Spleen (tissue), 11 donors: ENCODE measurements around the gene HPS4. TPM values are rescaled to one million over a fixed set of nuclear protein-coding genes. Genes with fewer than 3 reads are reported as not detected.

ENCODE experiments used
- DNase-seq: peaks from one replicate; pipeline ENCODE4 v3.0.0-alpha.2; 2020
- H3K27ac ChIP-seq, 8 donors: fragments of 200-600 bp; sonication (generic) in 7 of 8; 1 replicate in 4 of 8; 2 replicates in 4 of 8; pipeline versions ENCODE4 v1.5.0 to v1.8.0; 2016 to 2021; ENCODE audit warnings: inconsistent platforms in 4 of 8, mild to moderate bottlenecking in 4 of 8, moderate library complexity in 1 of 8
- H3K27me3 ChIP-seq, 7 donors: fragments of 200-600 bp; sonication (generic) in 6 of 7; replicated peaks in 1 of 7; 1 replicate in 4 of 7; 2 replicates in 3 of 7; pipeline versions ENCODE4 v1.5.0 to v1.8.0; 2016 to 2021; ENCODE audit warnings: inconsistent platforms in 3 of 7, mild to moderate bottlenecking in 1 of 7
- H3K36me3 ChIP-seq, 6 donors: fragments of 200-600 bp; sonication (generic) in 5 of 6; 1 replicate in 4 of 6; 2 replicates in 2 of 6; pipeline versions ENCODE4 v1.5.0 to v1.8.0; 2016 to 2021; ENCODE audit warnings: inconsistent platforms in 2 of 6
- H3K4me1 ChIP-seq, 6 donors: fragments of 200-600 bp; sonication (generic) in 5 of 6; 1 replicate in 3 of 6; 2 replicates in 3 of 6; pipeline versions ENCODE4 v1.5.0 to v1.8.0; 2016 to 2021; ENCODE audit warnings: inconsistent platforms in 3 of 6
- H3K4me3 ChIP-seq, 8 donors: fragments of 200-600 bp; sonication (generic) in 7 of 8; 1 replicate in 4 of 8; 2 replicates in 4 of 8; pipeline versions ENCODE4 v1.5.0 to v1.8.0; 2016 to 2021; ENCODE audit warnings: inconsistent platforms in 4 of 8, mild to moderate bottlenecking in 4 of 8, moderate library complexity in 2 of 8
- H3K9me3 ChIP-seq, 8 donors: fragments of 200-600 bp; sonication (generic) in 7 of 8; 1 replicate in 4 of 8; 2 replicates in 4 of 8; pipeline versions ENCODE4 v1.5.0 to v1.8.0; 2016 to 2021; ENCODE audit warnings: inconsistent platforms in 4 of 8
- CTCF ChIP-seq, 11 experiments: fragments of 200-600 bp in 7 of 11; fragments of 450-650 bp in 4 of 11; sonication (generic) in 4 of 11; IDR thresholded peaks in 8 of 11; conservative IDR thresholded peaks in 3 of 11; 1 replicate in 7 of 11; 2 replicates in 4 of 11; pipeline versions ENCODE4 v1.4.0 to v1.8.0; 2016 to 2021; ENCODE audit warnings: antibody characterized with exemption in 11 of 11, inconsistent platforms in 4 of 11, mild to moderate bottlenecking in 1 of 11
- POLR2A ChIP-seq, 3 donors: fragments of 450-650 bp; IDR thresholded peaks; one replicate each; pipeline ENCODE4 v1.5.1; 2017; ENCODE audit warnings: antibody characterized with exemption in 3 of 3, mild to moderate bottlenecking in 1 of 3
- POLR2AphosphoS5 ChIP-seq, 3 donors: sonication (generic); formaldehyde crosslinking; IDR thresholded peaks; one replicate each; pipeline ENCODE4 v1.5.1; 2017; ENCODE audit warnings: antibody characterized with exemption in 3 of 3
- WGBS, 5 donors: extraction: QIAGEN DNeasy Blood & Tissue Kit in 3 of 5; methylation state at CpG; one replicate each; pipeline versions ENCODE4 v1.1.5 to v1.1.7; 2013 to 2018; 5-methylcytosine and 5-hydroxymethylcytosine counted together
- intact Hi-C: fragments of 100-400 bp; cut with DNase I; formaldehyde crosslinking; loops from one replicate; pipeline ENCODE4 v1.15.0; 2023; ENCODE audit warnings: low total_unique reads
- polyA plus RNA-seq, 3 donors: library from polyadenylated mRNA; stranded (reverse); fragments of 200-250 nt; gene quantifications; one replicate each; pipeline ENCODE4 v1.2.1, GENCODE V29; 2013
- total RNA-seq, 7 donors: library from RNA; depleted of rRNA in 3 of 7; stranded (reverse); fragments of >200 nt in 3 of 7; fragmentation: NEBNext Ultra II Directional in 4 of 7; extraction: Animal tissue kit (Norgen Biotek cat#: 25700) in 4 of 7; gene quantifications; one replicate each; pipeline versions ENCODE4 v1.1.0 to v1.2.1, GENCODE V29; 2016 to 2021
- donor health status: healthy with polysubstance abuse.
- donor health status: DM: no; HTN: no; CAD: no; lungs with moderate emphysema.
- donor health status: DM: no; HTN: no; CAD: no.
- donor health status: Bipolar disorder and iron deficiency.
- donor health status: healthy.
- donor health status: DM: no; HTN: no; CAD: no.
- donor health status: DM: yes; HTN: yes; CAD: no.

The HPS4 gene
- total and polyA plus RNA-seq, 10 donors: 15.2 to 56.6 (median 37.5) TPM

DNA sequence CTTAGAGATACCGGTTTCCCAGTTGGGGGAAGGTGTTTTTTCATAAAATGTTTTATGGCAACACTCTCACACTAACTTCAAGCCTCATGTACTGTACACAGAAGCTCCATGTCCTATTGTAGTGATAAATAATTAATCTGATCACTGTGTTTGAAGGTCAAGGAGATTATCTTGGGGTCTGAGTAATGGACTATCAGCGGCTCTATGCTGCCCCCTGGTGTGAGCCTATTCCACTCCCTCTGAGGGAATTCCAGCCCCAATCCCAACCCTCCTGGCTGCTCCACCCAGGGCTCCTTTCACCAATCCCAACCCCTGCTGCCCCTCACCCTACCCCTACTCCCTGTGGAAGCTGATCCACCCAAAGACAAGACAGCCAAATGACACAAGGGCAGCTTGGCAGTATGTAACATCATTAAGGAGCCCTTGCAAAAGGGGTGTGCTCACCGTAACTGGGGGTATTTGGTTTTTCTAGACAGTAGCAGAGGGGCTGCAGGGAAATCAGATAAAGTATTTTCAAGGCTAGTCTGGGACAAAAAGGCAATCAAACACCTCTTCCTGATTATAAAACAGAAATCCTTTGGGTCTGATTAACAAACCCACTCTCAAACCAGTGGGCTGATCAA lies 22.3 kb downstream of the HPS4 start:
- H3K4me1 ChIP-seq: peaks cover 0 to 17% (median 3%) of the 10 kb centered on the region in 6 donors
- TF ChIP-seq CTCF (IDR thresholded peaks at IDR 0.05 in 8 of 11, conservative IDR thresholded peaks at IDR 0.05 in 3 of 11) (peak; percentile 18 to 79 (median 66)), POLR2A (IDR thresholded peaks at IDR 0.05) (no peak)
- H3K4me3 ChIP-seq: no peak overlapping the region
- no peaks in the 10 kb centered on the region for H3K27me3 ChIP-seq
- no peaks in the 10 kb centered on the region for H3K9me3 ChIP-seq
- H3K27ac ChIP-seq: no peak overlapping the region
- peaks cover 8 to 100% (median 81%) of the 10 kb centered on the region in 6 donors for H3K36me3 ChIP-seq
- intact Hi-C loops: loop anchor here (10.0 kb wide), 1 partner anchor 66 kb away; no protein-coding TSS in a partner anchor
- no peak for DNase-seq
- WGBS, 5 donors: 42 to 55% (median 44%) methylated on average over 3 of the region's 3 CpGs

DNA sequence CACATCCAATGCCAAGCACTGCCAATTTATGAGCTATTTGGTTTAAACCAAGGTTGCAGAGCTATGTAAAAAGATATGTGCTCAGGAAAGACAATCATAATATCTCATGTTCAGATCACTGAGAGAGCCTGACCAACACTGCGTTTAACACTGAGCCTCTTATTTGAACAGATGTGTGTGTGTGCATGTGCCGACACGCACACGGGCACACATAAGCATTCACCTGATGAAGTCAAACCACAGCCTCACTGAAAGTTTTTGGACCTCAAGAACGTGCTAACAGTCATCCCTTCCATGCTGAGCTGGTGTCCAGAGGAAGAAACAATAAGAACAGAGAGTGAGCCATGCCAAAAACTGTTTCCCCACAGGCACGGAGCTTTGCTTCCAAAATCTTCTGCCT lies 23.4 kb downstream of the HPS4 start:
- H3K4me1 ChIP-seq: peaks cover 0 to 17% (median 3%) of the 10 kb centered on the region in 6 donors
- H3K4me3 ChIP-seq: no peak overlapping the region
- WGBS, 5 donors: 88 to 95% (median 91%) methylated on average over 6 of the region's 6 CpGs
- H3K9me3 ChIP-seq: no peaks in the 10 kb centered on the region
- H3K36me3 ChIP-seq: peaks cover 8 to 99% (median 77%) of the 10 kb centered on the region in 6 donors
- DNase-seq: no peak
- TF ChIP-seq POLR2A (IDR thresholded peaks at IDR 0.05) (no peak), POLR2AphosphoS5 (IDR thresholded peaks at IDR 0.05) (no peak), CTCF (IDR thresholded peaks at IDR 0.05 in 8 of 11, conservative IDR thresholded peaks at IDR 0.05 in 3 of 11) (no peak)
- H3K27me3 ChIP-seq: no peaks in the 10 kb centered on the region
- intact Hi-C loops: loop anchor here (10.0 kb wide), 1 partner anchor 65 kb away; no protein-coding TSS in a partner anchor
- H3K27ac ChIP-seq: no peak overlapping the region

DNA sequence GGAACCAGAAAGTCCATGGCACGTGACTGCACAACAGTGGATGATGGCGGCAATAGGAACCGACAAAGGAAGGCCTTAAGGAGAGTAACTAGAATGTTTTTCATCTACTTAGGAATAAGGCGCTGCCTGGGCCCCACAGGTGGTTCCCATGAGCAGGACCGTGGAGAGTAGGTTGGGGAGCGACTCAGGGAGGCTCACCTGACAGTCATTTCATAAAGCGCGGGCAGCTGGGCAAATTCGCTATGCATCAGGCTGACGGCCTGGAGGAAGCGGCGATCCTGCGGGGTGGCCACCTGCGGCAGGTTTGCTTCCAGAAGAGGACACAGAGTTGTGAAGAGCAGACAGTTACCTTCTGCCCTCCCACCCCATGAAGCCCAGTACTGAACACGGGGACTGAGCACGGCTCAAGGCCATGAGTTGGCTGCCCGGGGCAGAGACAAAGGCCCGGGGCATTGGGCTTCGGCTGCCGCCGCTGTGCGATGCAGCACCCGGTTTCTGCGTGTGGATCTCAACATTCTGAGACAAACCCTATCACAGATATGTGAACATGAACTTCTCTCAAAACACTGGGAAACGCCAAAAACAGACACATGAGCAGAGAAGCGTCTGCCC lies 25.8 kb downstream of the HPS4 start:
- TF ChIP-seq POLR2A (IDR thresholded peaks at IDR 0.05): no peak
- no peak for TF ChIP-seq CTCF (IDR thresholded peaks at IDR 0.05 in 8 of 11, conservative IDR thresholded peaks at IDR 0.05 in 3 of 11)
- no peak for TF ChIP-seq POLR2AphosphoS5 (IDR thresholded peaks at IDR 0.05)
- no peak overlapping the region for H3K27ac ChIP-seq
- H3K4me1 ChIP-seq: peaks cover 0 to 1% (median 0%) of the 10 kb centered on the region in 6 donors
- H3K4me3 ChIP-seq: no peak overlapping the region
- no peak for DNase-seq
- intact Hi-C loops: no loop called here
- H3K27me3 ChIP-seq: no peaks in the 10 kb centered on the region
- peaks cover 6 to 92% (median 69%) of the 10 kb centered on the region in 6 donors for H3K36me3 ChIP-seq
- no peaks in the 10 kb centered on the region for H3K9me3 ChIP-seq
- 93 to 96% (median 95%) methylated on average over 26 of the region's 26 CpGs for WGBS, 5 donors

GRCh38 chr22:26453812-26454500 lies 29.6 kb downstream of the HPS4 start:
- Histone ChIP-seq H3K4me3 (no peak overlapping the region), H3K36me3 (peaks cover 6 to 88% (median 64%) of the 10 kb centered on the region in 6 donors), H3K27me3 (no peaks in the 10 kb centered on the region), H3K27ac (no peak overlapping the region), H3K9me3 (no peaks in the 10 kb centered on the region), H3K4me1 (no peaks in the 10 kb centered on the region)
- no peak for TF ChIP-seq POLR2AphosphoS5 (IDR thresholded peaks at IDR 0.05)
- TF ChIP-seq POLR2A (IDR thresholded peaks at IDR 0.05): no peak
- no peak for TF ChIP-seq CTCF (IDR thresholded peaks at IDR 0.05 in 8 of 11, conservative IDR thresholded peaks at IDR 0.05 in 3 of 11)
- no peak for DNase-seq
- WGBS, 5 donors: 79 to 87% (median 81%) methylated on average over 5 of the region's 5 CpGs
- intact Hi-C loops: no loop called here
